ENCODE results near the gene OAS2. TPM values are rescaled to one million over a fixed set of nuclear protein-coding genes. Genes with fewer than 3 reads are reported as not detected.

Gene OAS2
- not detected in 2 replicates for total RNA-seq

GRCh38 chr12:112978163-112979040 lies at the start of gene OAS2:
Gene OAS2, plus strand, starts transcription at chr12:112978519. Its CDS starts 90 bp downstream, at chr12:112978609.

GRCh38 chr12:112937741-112938719 lies 40.3 kb upstream of the OAS2 start, which contains the start of gene OAS3:
Gene OAS3, plus strand, starts transcription at chr12:112938474. Its CDS starts 57 bp downstream, at chr12:112938531.

GRCh38 chr12:113056631-113057488 lies 78.5 kb downstream of the OAS2 start, which contains the start of gene DTX1:
Gene DTX1, plus strand, starts transcription at chr12:113056730. Its CDS starts 1,463 bp downstream, at chr12:113058193.

Other genes with a start within 250 kb of the OAS2 start
- gene RPH3A, start 186.8 kb upstream of the OAS2 start, total RNA-seq = not detected in 2 replicates
- gene OAS1, start 71.6 kb upstream of the OAS2 start, total RNA-seq = 1.6 and 2.3 TPM in 2 replicates
- 4.6 and 19.7 TPM in 2 replicates for gene OAS3, start 40.0 kb upstream of the OAS2 start, total RNA-seq
- 0.16 TPM in 1 of 2 replicates, not detected in the other for gene DTX1, start 78.2 kb downstream of the OAS2 start, total RNA-seq
- 0.16 and 4.9 TPM in 2 replicates for gene RASAL1, start 157.2 kb downstream of the OAS2 start, total RNA-seq
- gene CFAP73, start 171.2 kb downstream of the OAS2 start, total RNA-seq = not detected in 2 replicates
- 48.8 and 64.0 TPM in 2 replicates for gene DDX54, start 207.0 kb downstream of the OAS2 start, total RNA-seq
- gene RITA1, start 207.2 kb downstream of the OAS2 start, total RNA-seq = 30.0 and 35.0 TPM in 2 replicates
- gene TPCN1, start 242.9 kb downstream of the OAS2 start, total RNA-seq = 21.8 and 55.0 TPM in 2 replicates

Data from mesangial cell (primary cell).